ENCODE results near the gene B4GALNT1.
"Not testable (repeated sequence)": the region's sequence is repeated elsewhere in the genome, so short reads cannot be mapped to it uniquely, and the experiment has no call there.

Gene B4GALNT1

GRCh38 chr12:57632958-57633840, at the start of gene B4GALNT1:
Gene B4GALNT1 (minus strand): TSS chr12:57633201. CDS start chr12:57632132, 1,069 bp downstream.
- TF ChIP-seq, protein P1, sequence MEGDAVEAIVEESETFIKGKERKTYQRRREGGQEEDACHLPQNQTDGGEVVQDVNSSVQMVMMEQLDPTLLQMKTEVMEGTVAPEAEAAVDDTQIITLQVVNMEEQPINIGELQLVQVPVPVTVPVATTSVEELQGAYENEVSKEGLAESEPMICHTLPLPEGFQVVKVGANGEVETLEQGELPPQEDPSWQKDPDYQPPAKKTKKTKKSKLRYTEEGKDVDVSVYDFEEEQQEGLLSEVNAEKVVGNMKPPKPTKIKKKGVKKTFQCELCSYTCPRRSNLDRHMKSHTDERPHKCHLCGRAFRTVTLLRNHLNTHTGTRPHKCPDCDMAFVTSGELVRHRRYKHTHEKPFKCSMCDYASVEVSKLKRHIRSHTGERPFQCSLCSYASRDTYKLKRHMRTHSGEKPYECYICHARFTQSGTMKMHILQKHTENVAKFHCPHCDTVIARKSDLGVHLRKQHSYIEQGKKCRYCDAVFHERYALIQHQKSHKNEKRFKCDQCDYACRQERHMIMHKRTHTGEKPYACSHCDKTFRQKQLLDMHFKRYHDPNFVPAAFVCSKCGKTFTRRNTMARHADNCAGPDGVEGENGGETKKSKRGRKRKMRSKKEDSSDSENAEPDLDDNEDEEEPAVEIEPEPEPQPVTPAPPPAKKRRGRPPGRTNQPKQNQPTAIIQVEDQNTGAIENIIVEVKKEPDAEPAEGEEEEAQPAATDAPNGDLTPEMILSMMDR (IDR thresholded peaks at IDR 0.05; ENCODE audit: insufficient read depth, low read depth, low read length, missing control alignments): peak; percentile 89
- peak; percentile 69 for DNase-seq (ENCODE audit: low read depth)
- peak within 1 kb of the TSS; percentile 59 for H3K4me3 ChIP-seq (ENCODE audit: low read depth, low read length)

GRCh38 chr12:57679697-57680096, 46.7 kb upstream of the B4GALNT1 start:
- H3K4me3 ChIP-seq (ENCODE audit: low read depth, low read length): no peak overlapping the region
- TF ChIP-seq, protein P1 (IDR thresholded peaks at IDR 0.05; ENCODE audit: insufficient read depth, low read depth, low read length, missing control alignments): no peak
- no peak for DNase-seq (ENCODE audit: low read depth)

DNA sequence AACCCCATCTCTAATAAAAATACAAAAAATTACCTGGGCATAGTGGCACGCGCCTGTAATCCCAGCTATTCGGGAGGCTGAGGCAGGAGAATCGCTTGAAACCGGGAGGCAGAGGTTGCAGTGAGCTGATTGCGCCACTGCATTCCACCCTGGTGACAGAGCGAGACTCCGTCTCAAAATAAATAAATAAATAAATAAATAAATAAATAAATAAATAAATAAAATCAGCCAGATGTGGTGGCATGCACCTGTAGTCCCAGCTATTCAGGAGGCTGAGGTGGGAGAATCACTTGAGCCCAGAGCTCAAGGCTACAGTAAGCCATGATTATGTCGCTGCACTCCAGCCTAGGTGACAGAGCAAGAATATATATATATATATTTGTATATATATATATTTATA, 44.9 kb upstream of the B4GALNT1 start:
- not testable (repeated sequence) for H3K4me3 ChIP-seq (ENCODE audit: low read depth, low read length); DNase-seq (ENCODE audit: low read depth)

DNA sequence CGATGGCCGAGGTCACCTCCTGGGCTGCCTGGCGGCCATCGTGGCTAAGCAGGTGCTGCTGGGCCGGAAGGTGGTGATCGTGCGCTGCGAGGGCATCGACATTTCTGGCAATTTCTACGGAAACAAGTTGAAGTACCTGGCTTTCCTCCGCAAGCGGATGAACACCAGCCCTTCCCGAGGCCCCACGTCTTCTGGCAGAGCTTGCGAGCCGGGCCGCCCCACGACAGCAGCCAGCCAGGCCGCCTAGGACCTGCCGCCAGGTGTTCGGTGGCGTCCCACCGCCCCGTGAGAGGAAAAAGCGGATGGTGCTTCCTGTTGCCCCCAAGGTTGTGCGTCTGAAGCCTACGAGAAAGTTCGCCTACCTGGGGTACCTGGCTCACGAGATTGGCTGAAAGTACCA, 41.7 kb upstream of the B4GALNT1 start:
- H3K4me3 ChIP-seq (ENCODE audit: low read depth, low read length): no peak overlapping the region
- no peak for DNase-seq (ENCODE audit: low read depth)
- TF ChIP-seq, protein P1 (IDR thresholded peaks at IDR 0.05; ENCODE audit: insufficient read depth, low read depth, low read length, missing control alignments): no peak

DNA sequence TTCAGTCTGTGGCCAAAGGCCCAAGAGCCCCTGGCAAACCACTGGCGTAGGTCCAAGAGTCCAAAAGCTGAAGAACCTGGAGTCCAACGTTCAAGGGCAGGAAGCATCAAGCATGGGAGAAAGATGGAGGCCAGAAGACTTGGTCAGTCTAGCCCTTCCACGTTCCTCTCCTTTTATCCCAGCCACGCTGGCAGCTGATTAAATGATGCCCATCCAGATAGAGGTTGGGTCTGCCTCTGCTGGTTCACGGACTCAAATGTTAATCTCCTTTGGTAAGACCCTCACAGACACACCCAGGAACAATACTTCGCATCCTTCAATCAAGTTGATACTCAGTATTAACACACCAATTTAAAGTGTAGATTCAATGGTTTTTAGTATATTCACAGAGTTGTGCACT, 39.8 kb upstream of the B4GALNT1 start:
- no peak overlapping the region for H3K4me3 ChIP-seq (ENCODE audit: low read depth, low read length)
- no peak for DNase-seq (ENCODE audit: low read depth)
- TF ChIP-seq, protein P1 (IDR thresholded peaks at IDR 0.05; ENCODE audit: insufficient read depth, low read depth, low read length, missing control alignments): no peak

- not testable (repeated sequence) for DNase-seq (ENCODE audit: low read depth); H3K4me3 ChIP-seq (ENCODE audit: low read depth, low read length)
Observed at GRCh38 chr12:57671811-57672210, 38.8 kb upstream of the B4GALNT1 start.

DNA sequence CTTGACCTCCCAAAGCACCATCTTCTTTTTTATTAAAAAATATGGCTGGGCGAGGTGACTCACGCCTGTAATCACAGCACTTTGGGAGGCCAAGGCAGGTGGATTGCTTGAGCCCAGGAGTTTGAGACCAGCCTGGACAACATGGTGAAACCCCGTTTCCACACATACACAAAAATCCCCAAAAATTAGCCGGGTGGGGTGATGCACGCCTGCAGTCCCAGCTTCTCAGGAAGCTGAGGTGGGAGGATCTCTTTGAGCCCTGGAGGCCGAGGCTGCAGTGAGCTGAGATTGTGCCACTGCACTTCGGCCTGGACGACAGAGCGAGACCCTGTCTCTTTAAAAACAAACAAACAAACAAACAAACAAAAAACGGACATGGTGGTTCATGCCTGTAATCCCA, 36.7 kb upstream of the B4GALNT1 start:
- not testable (repeated sequence) for H3K4me3 ChIP-seq (ENCODE audit: low read depth, low read length); DNase-seq (ENCODE audit: low read depth)

- no peak overlapping the region for H3K4me3 ChIP-seq (ENCODE audit: low read depth, low read length)
- TF ChIP-seq, protein P1 (IDR thresholded peaks at IDR 0.05; ENCODE audit: insufficient read depth, low read depth, low read length, missing control alignments): no peak
- DNase-seq (ENCODE audit: low read depth): no peak
Observed at GRCh38 chr12:57666897-57667296, 33.9 kb upstream of the B4GALNT1 start.

DNA sequence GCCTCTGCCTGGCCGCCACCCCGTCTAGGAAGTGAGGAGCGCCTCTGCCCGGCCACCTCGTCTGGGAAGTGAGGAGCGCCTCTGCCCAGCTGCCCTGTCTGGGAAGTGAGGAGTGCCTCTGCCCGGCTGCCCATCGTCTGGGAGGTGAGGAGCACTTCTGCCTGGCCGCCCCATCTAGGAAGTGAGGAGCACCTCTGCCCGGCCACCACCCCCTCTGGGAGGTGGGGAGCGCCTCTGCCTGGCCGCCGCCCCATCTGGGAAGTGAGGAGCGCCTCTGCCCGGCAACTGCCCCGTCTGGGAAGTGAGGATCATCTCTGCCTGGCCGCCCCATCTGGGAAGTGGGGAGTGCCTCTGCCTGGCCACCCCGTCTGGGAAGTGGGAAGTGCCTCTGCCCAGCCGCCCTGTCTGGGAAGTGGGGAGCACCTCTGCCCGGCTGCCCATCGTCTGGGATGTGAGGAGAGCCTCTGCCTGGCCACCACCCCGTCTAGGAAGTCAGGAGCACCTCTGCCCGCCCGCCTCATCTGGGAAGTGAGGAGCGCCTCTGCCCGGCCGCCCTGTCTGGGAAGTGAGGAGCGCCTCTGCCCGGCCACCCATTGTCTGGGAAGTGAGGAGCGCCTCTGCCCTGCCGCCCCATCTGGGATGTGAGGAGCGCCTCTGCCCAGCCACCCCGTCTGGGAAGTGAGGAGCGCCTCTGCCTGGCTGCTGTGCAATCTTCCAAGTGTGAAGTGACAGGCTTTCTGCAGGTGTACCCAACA, 32.2 kb upstream of the B4GALNT1 start:
- H3K4me3 ChIP-seq (ENCODE audit: low read depth, low read length); DNase-seq (ENCODE audit: low read depth): not testable (repeated sequence)
